Measurements from ENCODE around the gene TREML2.

TREML2 gene

GRCh38 chr6:41179163-41179562 is 21.8 kb downstream of the TREML2 start:
- no peak for DNase-seq (ENCODE audit: low read depth in 1 of 2, low spot score in 1 of 2)

- no peak for DNase-seq (ENCODE audit: low read depth in 1 of 2, low spot score in 1 of 2)
Measured at GRCh38 chr6:41177695-41178094, 23.3 kb downstream of the TREML2 start.

- DNase-seq (ENCODE audit: low read depth in 1 of 2, low spot score in 1 of 2) = no peak
Measured at GRCh38 chr6:41177287-41177686, 23.7 kb downstream of the TREML2 start.

GRCh38 chr6:41176189-41176588 is 24.8 kb downstream of the TREML2 start:
- DNase-seq (ENCODE audit: low read depth in 1 of 2, low spot score in 1 of 2) = no peak

- DNase-seq (ENCODE audit: low read depth in 1 of 2, low spot score in 1 of 2) = no peak
Measured at GRCh38 chr6:41175084-41175483, 25.9 kb downstream of the TREML2 start.

- DNase-seq (ENCODE audit: low read depth in 1 of 2, low spot score in 1 of 2) = no peak
Measured at GRCh38 chr6:41174610-41175009, 26.3 kb downstream of the TREML2 start.

- no peak for DNase-seq (ENCODE audit: low read depth in 1 of 2, low spot score in 1 of 2)
Measured at GRCh38 chr6:41171908-41172307, 29.0 kb downstream of the TREML2 start.

GRCh38 chr6:41170547-41171160 is 30.3 kb downstream of the TREML2 start:
- no peak for DNase-seq (ENCODE audit: low read depth in 1 of 2, low spot score in 1 of 2)

GRCh38 chr6:41167173-41167963 is 33.6 kb downstream of the TREML2 start:
- DNase-seq (ENCODE audit: low read depth in 1 of 2, low spot score in 1 of 2) = no peak

- DNase-seq (ENCODE audit: low read depth in 1 of 2, low spot score in 1 of 2) = no peak
Measured at GRCh38 chr6:41164551-41165120, 36.3 kb downstream of the TREML2 start.

GRCh38 chr6:41163419-41163717 is 37.6 kb downstream of the TREML2 start:
- no peak for DNase-seq (ENCODE audit: low read depth in 1 of 2, low spot score in 1 of 2)

- DNase-seq (ENCODE audit: low read depth in 1 of 2, low spot score in 1 of 2) = no peak
Measured at GRCh38 chr6:41162687-41163418, 38.1 kb downstream of the TREML2 start, which contains the start of gene TREM2. Gene TREM2, minus strand, starts transcription at chr6:41163116. Its CDS starts 34 bp downstream, at chr6:41163082.

GRCh38 chr6:41161851-41162552 is 38.9 kb downstream of the TREML2 start:
- DNase-seq (ENCODE audit: low read depth in 1 of 2, low spot score in 1 of 2) = no peak

- DNase-seq (ENCODE audit: low read depth in 1 of 2, low spot score in 1 of 2) = no peak
Measured at GRCh38 chr6:41161380-41161779, 39.6 kb downstream of the TREML2 start.

- no peak for DNase-seq (ENCODE audit: low read depth in 1 of 2, low spot score in 1 of 2)
Measured at GRCh38 chr6:41160933-41161332, 40.0 kb downstream of the TREML2 start.

GRCh38 chr6:41159415-41160082 is 41.4 kb downstream of the TREML2 start:
- no peak for DNase-seq (ENCODE audit: low read depth in 1 of 2, low spot score in 1 of 2)

GRCh38 chr6:41157323-41157722 is 43.6 kb downstream of the TREML2 start:
- no peak for DNase-seq (ENCODE audit: low read depth in 1 of 2, low spot score in 1 of 2)

GRCh38 chr6:41156771-41157170 is 44.2 kb downstream of the TREML2 start:
- no peak for DNase-seq (ENCODE audit: low read depth in 1 of 2, low spot score in 1 of 2)

GRCh38 chr6:41156001-41156400 is 44.9 kb downstream of the TREML2 start:
- DNase-seq (ENCODE audit: low read depth in 1 of 2, low spot score in 1 of 2) = no peak

- DNase-seq (ENCODE audit: low read depth in 1 of 2, low spot score in 1 of 2) = no peak
Measured at GRCh38 chr6:41155132-41155805, 45.7 kb downstream of the TREML2 start.

All from stimulated activated CD4-positive, alpha-beta T cell treated with anti-CD3 and anti-CD28 coated beads, Interleukin-15, amount 100 ng/mL, for 1 hour (primary cell).